Retinal pigment epithelial cell (primary cell): ENCODE data around the gene TXNRD3.

Experiments used
- DNase-seq: peaks from one replicate; pipeline ENCODE4 v3.0.0-alpha.2; 2010; ENCODE audit warnings: low read depth
- H3K4me3 ChIP-seq: 2 replicates; pipeline ENCODE4 v1.5.1; 2011; ENCODE audit warnings: mild to moderate bottlenecking, low read length, control low read depth, moderate library complexity
- CTCF ChIP-seq: conservative IDR thresholded peaks from 2 replicates; pipeline ENCODE4 v1.5.1; 2011; ENCODE audit warnings: low read depth, low read length, control low read depth, inconsistent platforms

The TXNRD3 gene

GRCh38 chr3:126679831-126680666 is 25.1 kb upstream of the TXNRD3 start:
- no peak overlapping the region for H3K4me3 ChIP-seq
- TF ChIP-seq CTCF = no peak
- DNase-seq = no peak

- peak; percentile 91 for TF ChIP-seq CTCF
- no peak overlapping the region for H3K4me3 ChIP-seq
- no peak for DNase-seq
These were observed 24.4 kb upstream of the TXNRD3 start for GRCh38 chr3:126679318-126679751.

GRCh38 chr3:126678693-126679317 is 23.9 kb upstream of the TXNRD3 start:
- no peak overlapping the region for H3K4me3 ChIP-seq
- TF ChIP-seq CTCF = no peak
- no peak for DNase-seq

GRCh38 chr3:126677862-126678503 is 23.1 kb upstream of the TXNRD3 start:
- no peak for DNase-seq
- no peak overlapping the region for H3K4me3 ChIP-seq
- TF ChIP-seq CTCF = no peak

GRCh38 chr3:126676919-126677705 is 22.2 kb upstream of the TXNRD3 start:
- TF ChIP-seq CTCF = no peak
- no peak for DNase-seq
- no peak overlapping the region for H3K4me3 ChIP-seq

GRCh38 chr3:126672741-126673140 is 17.8 kb upstream of the TXNRD3 start:
- no peak overlapping the region for H3K4me3 ChIP-seq
- no peak for TF ChIP-seq CTCF

More at GRCh38 chr3:126672741-126673140, 17.8 kb upstream of the TXNRD3 start:
- no peak for DNase-seq
